PFSK-1 (cell line): ENCODE results near the gene EIF2A.

ENCODE experiments used
- FOXP2 ChIP-seq: optimal IDR thresholded peaks from 2 replicates; pipeline ENCODE3; 2011; ENCODE audit warnings: borderline replicate concordance, control low read depth, inconsistent platforms; ENCODE audit not compliant: insufficient read depth; ENCODE audit errors: extremely low read length, extremely low read depth
- POLR2AphosphoS5 ChIP-seq: IDR thresholded peaks from 2 replicates; pipeline ENCODE4 v1.6.1; 2012; ENCODE audit warnings: low read depth, mild to moderate bottlenecking, control low read depth, low read length, moderate library complexity
- SIN3A ChIP-seq: IDR thresholded peaks from 2 replicates; pipeline ENCODE4 v1.6.1; 2012; ENCODE audit warnings: mild to moderate bottlenecking, low read length, moderate library complexity, borderline replicate concordance; ENCODE audit not compliant: insufficient read depth
- TAF1 ChIP-seq: IDR thresholded peaks from 2 replicates; pipeline ENCODE4 v1.6.1; 2012; ENCODE audit warnings: low read length, control low read depth, borderline replicate concordance; ENCODE audit not compliant: insufficient read depth
- TF ChIP-seq, protein P1 (sequence below), 2 experiments: IDR thresholded peaks; 2 replicates each; pipeline versions ENCODE4 v1.6.1 to v1.8.0; 2011 to 2012; ENCODE audit warnings: low read depth in 2 of 2, low read length in 2 of 2, control low read depth in 1 of 2, inconsistent platforms in 1 of 2, mild to moderate bottlenecking in 1 of 2, moderate library complexity in 1 of 2; ENCODE audit not compliant: insufficient read depth in 1 of 2

The EIF2A gene

DNA sequence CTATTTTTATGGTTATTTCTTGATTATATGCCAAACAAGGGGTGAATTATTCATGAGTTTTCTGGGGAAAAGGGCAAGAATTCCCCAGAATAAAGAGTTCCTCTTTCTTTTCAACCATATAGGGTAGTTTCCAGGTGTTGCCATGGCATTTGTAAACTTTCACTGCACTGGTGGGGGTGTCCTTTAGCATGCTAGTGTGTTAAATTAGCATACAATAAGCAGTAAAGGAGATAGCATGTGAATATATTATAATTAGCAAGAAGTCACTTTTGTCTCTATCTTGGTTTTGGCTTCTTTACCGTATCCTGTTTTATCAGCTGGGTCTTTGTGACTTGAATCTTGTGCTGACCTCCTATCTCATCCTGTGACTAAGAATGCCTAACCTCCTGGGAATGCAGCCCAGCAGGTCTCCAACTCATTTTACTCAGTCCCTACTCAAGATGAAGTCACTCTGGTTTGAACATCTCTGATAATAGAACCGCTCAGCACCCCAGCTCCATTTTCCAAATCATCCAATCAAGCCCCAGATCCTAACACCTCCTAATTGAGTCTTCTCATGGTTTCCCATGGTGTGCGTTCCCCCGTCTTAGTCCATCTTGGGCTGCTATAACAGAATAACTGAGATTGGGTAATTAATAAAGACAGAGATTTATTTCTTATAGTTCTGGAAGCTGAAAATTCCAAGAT, 53.2 kb downstream of the EIF2A start:
- TF ChIP-seq POLR2AphosphoS5 = no peak
- TF ChIP-seq SIN3A = no peak
- TF ChIP-seq, protein P1, sequence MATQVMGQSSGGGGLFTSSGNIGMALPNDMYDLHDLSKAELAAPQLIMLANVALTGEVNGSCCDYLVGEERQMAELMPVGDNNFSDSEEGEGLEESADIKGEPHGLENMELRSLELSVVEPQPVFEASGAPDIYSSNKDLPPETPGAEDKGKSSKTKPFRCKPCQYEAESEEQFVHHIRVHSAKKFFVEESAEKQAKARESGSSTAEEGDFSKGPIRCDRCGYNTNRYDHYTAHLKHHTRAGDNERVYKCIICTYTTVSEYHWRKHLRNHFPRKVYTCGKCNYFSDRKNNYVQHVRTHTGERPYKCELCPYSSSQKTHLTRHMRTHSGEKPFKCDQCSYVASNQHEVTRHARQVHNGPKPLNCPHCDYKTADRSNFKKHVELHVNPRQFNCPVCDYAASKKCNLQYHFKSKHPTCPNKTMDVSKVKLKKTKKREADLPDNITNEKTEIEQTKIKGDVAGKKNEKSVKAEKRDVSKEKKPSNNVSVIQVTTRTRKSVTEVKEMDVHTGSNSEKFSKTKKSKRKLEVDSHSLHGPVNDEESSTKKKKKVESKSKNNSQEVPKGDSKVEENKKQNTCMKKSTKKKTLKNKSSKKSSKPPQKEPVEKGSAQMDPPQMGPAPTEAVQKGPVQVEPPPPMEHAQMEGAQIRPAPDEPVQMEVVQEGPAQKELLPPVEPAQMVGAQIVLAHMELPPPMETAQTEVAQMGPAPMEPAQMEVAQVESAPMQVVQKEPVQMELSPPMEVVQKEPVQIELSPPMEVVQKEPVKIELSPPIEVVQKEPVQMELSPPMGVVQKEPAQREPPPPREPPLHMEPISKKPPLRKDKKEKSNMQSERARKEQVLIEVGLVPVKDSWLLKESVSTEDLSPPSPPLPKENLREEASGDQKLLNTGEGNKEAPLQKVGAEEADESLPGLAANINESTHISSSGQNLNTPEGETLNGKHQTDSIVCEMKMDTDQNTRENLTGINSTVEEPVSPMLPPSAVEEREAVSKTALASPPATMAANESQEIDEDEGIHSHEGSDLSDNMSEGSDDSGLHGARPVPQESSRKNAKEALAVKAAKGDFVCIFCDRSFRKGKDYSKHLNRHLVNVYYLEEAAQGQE (IDR thresholded peaks at IDR 0.05; ENCODE audit: insufficient read depth in 1 of 2, low read depth in 2 of 2, low read length in 2 of 2) = no peak
- no peak for TF ChIP-seq FOXP2
- TF ChIP-seq TAF1 = no peak

DNA sequence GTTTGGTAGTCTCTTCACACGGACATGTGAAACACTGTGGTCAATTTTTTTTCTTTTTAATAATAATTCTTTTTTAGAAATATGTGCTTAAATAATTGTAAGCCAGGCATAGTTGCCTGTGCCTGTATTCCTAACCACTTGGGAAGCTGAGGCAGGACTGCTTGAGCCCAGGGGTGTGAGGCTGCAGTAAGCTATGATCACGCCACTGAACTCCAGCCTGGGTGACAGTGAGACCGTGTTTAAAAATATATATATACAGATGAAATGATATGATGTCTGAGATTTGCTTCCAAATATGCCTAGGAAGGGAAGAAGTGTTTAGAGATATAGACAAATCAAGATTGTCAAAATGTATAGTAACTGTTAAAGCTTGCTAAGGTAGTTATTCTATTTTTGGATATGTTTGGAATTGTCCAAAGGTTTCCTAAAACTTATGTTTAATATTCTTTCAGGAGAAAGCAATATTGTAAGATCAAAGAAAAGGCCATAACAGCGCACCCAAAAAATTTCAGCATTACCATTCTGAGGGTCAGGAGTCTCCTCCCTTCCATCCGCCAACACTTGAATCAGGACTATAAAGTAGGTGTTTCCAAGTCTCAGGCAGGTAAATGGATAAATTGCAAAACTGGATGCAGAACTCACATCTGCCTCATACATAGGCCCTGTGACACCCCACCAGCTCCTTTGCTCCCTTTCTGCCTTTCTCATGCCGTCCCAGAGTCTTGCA, 56.0 kb downstream of the EIF2A start:
- no peak for TF ChIP-seq FOXP2

DNA sequence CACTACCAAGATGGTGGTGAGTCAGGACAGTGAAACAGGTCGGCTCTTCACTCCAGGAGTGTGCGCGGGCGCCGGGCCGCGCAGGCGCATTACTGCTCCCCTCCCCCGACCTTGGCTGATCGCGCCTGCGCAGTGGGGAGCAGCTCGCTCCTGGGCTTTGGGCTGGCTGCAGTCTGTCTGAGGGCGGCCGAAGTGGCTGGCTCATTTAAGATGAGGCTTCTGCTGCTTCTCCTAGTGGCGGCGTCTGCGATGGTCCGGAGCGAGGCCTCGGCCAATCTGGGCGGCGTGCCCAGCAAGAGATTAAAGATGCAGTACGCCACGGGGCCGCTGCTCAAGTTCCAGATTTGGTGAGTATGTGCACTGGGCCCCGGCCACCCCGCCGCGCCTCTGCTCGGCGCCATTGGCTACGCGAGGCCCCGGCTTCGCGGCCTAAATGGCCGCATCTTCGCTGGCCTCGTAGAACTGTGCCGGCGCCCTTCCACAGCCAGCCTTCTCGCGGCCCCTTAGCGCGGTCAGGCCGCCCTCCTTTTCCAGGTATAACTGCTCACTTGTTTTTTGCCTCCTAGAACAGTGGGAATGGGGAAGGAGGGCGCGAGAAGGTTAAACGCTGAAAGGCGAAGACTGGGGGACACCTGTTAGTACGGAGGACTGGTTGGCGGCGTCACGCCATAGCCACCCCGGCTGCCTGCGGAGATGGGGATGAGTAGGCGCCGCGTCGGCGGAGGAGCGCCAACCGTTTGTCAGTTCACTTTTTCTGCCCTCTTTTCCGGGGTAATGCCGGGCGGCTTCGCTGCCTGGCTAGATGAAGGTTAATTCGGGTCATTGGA, 56.8 kb downstream of the EIF2A start, which contains the start of gene SELENOT:
Gene SELENOT (plus strand): TSS at position 169 of the 827 bp plus-strand sequence. CDS start 42 bp downstream, at position 211.
- TF ChIP-seq POLR2AphosphoS5 = peak; percentile 97
- TF ChIP-seq, protein P1 (IDR thresholded peaks at IDR 0.05; ENCODE audit: insufficient read depth in 1 of 2, low read depth in 2 of 2, low read length in 2 of 2) = no peak
- no peak; the same call in 1 of the 2 replicates for TF ChIP-seq TAF1
- TF ChIP-seq FOXP2 = peak; percentile 17
- no peak; the same call in 1 of the 2 replicates for TF ChIP-seq SIN3A

DNA sequence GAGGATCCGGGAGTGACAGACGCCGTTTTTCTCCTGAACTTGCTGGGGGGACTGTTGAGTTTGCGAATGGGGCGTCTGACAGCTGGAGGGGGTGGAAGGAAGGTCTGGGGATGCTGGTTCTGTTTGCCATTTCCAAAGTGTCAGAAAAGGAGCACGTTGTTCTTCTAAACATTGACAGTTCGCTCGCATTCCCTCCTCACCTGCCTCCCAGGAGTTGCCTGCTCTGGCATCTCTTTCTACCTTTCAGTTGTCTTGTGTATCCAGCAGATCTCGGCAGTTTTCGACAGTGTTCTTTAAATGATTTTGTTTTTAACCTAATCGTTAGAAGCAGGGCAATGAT, 57.4 kb downstream of the EIF2A start:
- TF ChIP-seq SIN3A (no peak; the same call in 1 of the 2 replicates), POLR2AphosphoS5 (no peak), FOXP2 (no peak), TAF1 (no peak)
- TF ChIP-seq, protein P1 (IDR thresholded peaks at IDR 0.05; ENCODE audit: insufficient read depth in 1 of 2, low read depth in 2 of 2, low read length in 2 of 2) = no peak

DNA sequence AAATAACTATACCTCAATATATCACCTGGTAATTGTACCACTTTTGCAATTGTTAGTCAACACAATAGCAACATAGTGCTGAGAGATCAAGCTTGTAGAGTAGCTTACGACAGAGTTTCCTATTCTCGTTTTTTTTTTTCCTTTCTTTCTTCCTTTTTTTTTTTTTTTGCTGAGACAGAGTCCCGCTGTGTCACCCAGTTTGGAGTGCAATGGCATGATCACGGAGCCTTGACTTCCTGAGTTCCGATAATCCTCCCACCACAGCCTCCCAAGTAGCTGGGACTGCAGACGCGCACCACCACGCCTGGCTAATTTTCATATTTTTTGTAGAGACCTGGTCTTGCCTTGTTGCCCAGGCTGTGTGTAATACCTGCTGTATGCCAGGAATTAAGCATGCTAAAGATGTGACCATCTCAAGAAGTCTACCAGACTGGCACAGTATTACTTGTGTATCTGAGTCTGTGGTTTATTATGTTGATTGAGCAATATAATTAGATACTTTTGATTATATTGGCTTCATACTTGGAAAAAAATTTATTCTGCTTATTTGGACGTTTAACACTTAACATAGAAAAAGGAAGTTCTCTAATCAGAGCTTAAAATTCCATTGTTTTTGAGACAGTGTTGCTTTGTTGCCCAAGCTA, 59.5 kb downstream of the EIF2A start:
- TF ChIP-seq TAF1 (no peak), SIN3A (no peak), FOXP2 (no peak)
- TF ChIP-seq, protein P1 (IDR thresholded peaks at IDR 0.05; ENCODE audit: insufficient read depth in 1 of 2, low read depth in 2 of 2, low read length in 2 of 2) = no peak
